ENCODE data around the gene HOXC10. TPM values are rescaled to one million over a fixed set of nuclear protein-coding genes. Genes with fewer than 3 reads are reported as not detected.

The HOXC10 gene
- total and polyA plus RNA-seq, 2 experiments from 2014 or later, result not detected

DNA sequence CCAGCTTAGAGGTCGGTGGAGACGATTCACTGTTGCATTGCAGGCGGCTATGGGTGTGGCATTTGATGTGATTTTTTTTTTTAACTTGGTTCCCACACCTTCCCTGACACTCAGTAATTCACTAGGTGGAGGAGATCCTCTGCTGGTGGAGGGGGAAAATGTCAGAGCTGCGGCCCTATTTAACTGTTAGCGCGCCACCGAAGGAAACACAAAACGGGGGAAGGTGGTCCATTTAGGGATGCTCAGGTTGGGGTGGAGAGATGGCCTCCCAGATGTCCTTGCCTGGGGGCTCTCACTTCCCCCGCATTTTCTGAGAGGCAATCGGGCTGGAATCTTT is 34.5 kb upstream of the HOXC10 start:
- Histone ChIP-seq H3K4me2 (peak overlapping the region; percentile 69; the same call in 1 of the 2 replicates), H3K27ac (ENCODE audit: low read depth) (no peak overlapping the region), H3K79me2 (replicated peaks; ENCODE audit: insufficient read depth) (no peaks in the 10 kb centered on the region), H4K20me1 (replicated peaks; ENCODE audit: insufficient read depth) (peaks cover 78% of the 10 kb centered on the region), H2AFZ (no peak overlapping the region), H3K27me3 (ENCODE audit: insufficient read depth) (peaks cover 100% of the 10 kb centered on the region), H3K9me2 (ENCODE audit: insufficient read depth) (no peaks in the 10 kb centered on the region), H3K4me1 (ENCODE audit: insufficient read depth) (peaks cover 31% of the 10 kb centered on the region), H3F3A (replicated peaks; ENCODE audit: low read depth) (peaks cover 52% of the 10 kb centered on the region), H3K4me3 (peak overlapping the region; percentile 39; the same call in 1 of the 2 replicates), H3K36me3 (ENCODE audit: insufficient read depth) (no peaks in the 10 kb centered on the region)
- Mint-ChIP-seq H3K36me3 (ENCODE audit: low read depth) (peaks cover 3% of the 10 kb centered on the region; the same call in 1 of the 3 replicates), H3K27me3 (ENCODE audit: insufficient read depth, low read depth, poor library complexity) (peaks cover 98% of the 10 kb centered on the region), H3K9me3 (peaks cover 3% of the 10 kb centered on the region; the same call in 1 of the 3 replicates), H3K27ac (no peak overlapping the region), H3K4me3 (no peak overlapping the region), H3K4me1 (peaks cover 22% of the 10 kb centered on the region)
- TF ChIP-seq, protein P1, sequence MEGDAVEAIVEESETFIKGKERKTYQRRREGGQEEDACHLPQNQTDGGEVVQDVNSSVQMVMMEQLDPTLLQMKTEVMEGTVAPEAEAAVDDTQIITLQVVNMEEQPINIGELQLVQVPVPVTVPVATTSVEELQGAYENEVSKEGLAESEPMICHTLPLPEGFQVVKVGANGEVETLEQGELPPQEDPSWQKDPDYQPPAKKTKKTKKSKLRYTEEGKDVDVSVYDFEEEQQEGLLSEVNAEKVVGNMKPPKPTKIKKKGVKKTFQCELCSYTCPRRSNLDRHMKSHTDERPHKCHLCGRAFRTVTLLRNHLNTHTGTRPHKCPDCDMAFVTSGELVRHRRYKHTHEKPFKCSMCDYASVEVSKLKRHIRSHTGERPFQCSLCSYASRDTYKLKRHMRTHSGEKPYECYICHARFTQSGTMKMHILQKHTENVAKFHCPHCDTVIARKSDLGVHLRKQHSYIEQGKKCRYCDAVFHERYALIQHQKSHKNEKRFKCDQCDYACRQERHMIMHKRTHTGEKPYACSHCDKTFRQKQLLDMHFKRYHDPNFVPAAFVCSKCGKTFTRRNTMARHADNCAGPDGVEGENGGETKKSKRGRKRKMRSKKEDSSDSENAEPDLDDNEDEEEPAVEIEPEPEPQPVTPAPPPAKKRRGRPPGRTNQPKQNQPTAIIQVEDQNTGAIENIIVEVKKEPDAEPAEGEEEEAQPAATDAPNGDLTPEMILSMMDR (conservative IDR thresholded peaks at IDR 0.05; ENCODE audit: low read depth in 2 of 2), result no peak
- TF ChIP-seq EZH2 (IDR thresholded peaks at IDR 0.05; ENCODE audit: low read depth, unreplicated experiment), result peak; percentile 10
- no peak for DNase-seq (ENCODE audit: low spot score)
- ATAC-seq, result no peak

DNA sequence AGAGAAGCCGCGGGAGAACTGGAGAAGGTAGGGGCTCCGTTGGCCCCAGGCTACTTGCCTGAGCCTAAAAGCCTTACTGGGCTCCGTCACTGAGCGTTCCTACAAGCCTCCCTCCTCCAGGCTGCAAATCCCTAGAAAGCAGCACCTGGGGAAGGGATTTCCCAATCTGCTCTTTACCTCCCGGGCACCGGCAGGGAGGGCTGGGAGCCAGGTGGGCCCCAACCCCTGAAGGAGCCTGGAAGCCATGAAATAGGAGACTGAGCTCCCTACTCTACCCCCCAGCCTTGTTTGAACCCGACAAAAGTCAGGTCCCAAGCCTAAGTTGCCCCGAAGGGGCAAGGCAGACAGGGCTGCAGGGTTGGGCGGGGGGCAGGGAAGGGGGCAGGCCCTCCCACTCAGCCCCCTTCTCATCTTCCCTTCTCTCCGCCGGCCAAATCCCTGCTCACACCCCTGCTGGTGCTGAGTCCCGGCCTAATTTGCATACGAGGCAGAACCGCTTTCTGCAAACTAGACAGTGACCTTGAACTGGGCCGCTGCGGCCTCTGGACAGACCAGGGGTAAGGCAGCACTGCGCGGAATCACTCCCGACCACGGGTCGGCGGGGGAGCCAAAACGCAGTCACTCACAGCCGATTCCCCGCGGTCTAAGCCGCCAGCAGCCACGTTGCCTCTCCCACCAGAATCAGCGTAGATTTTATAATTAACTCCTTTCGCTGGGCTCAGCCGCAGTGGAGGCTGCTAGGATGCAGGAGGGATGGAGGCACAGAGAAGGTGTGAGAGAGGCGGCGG is 34.0 kb upstream of the HOXC10 start:
- H3F3A ChIP-seq (replicated peaks; ENCODE audit: low read depth), result peaks cover 52% of the 10 kb centered on the region

DNA sequence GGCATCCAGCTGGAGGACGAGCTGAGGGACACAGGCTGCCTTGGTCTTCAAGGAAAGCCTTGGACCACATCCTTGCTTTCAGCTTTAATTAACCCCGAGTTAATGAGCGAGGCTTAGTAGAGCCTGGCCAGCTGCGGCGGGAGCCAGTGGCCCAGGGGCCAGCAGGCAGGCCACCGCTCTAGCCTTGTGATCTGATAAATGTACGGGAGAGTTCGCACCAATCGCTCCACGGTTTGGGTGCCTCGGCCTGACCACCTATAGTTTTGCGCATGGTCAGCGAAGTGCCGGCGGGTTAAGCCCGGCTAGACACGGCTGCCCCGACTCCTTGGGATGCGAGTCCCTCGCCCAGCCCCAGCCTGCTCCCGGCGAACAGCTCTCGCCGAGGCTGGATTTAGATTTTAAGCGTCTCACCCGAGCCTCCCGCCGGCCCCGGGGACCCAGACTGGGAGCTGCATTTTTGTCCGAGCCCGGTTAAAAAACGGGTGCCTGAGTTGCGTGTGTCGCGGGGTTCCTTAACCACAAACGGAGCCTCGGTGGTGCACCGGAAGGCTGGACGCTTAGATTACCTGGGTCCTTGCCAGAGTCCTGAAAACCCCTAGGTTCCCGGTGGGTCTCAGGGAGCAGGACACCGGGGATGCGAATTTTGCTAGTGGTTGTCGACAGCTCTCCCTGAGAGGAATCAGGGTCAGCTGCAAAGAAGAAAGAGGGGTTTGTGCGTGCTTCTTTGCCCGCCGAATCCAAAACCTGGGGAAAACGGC is 33.2 kb upstream of the HOXC10 start:
- Mint-ChIP-seq H3K36me3 (ENCODE audit: low read depth) (peaks cover 3% of the 10 kb centered on the region; the same call in 1 of the 3 replicates), H3K9me3 (peaks cover 6% of the 10 kb centered on the region; the same call in 2 of the 3 replicates), H3K4me3 (no peak overlapping the region), H3K4me1 (peaks cover 28% of the 10 kb centered on the region), H3K27ac (no peak overlapping the region), H3K27me3 (ENCODE audit: insufficient read depth, low read depth, poor library complexity) (peaks cover 98% of the 10 kb centered on the region)
- no peaks in the 10 kb centered on the region for H3K9me2 ChIP-seq (ENCODE audit: insufficient read depth)
- ATAC-seq (peak; percentile 3; the same call in 2 of the 3 replicates), DNase-seq (ENCODE audit: low spot score) (peak; percentile 70)
- peaks cover 52% of the 10 kb centered on the region for H3F3A ChIP-seq (replicated peaks; ENCODE audit: low read depth)
- no peaks in the 10 kb centered on the region for H3K79me2 ChIP-seq (replicated peaks; ENCODE audit: insufficient read depth)
- no peaks in the 10 kb centered on the region for H3K36me3 ChIP-seq (ENCODE audit: insufficient read depth)
- TF ChIP-seq CREB1 (CRISPR knock-in tag; IDR thresholded peaks at IDR 0.05; ENCODE audit: low read depth) (no peak), EZH2 (IDR thresholded peaks at IDR 0.05; ENCODE audit: low read depth, unreplicated experiment) (peak; percentile 83), POLR2AphosphoS5 (IDR thresholded peaks at IDR 0.05; ENCODE audit: low read depth) (no peak), EZH2phosphoT487 (IDR thresholded peaks at IDR 0.05; ENCODE audit: unreplicated experiment) (no peak)
- no peak overlapping the region for H3K27ac ChIP-seq (ENCODE audit: low read depth)
- peak overlapping the region; percentile 6; the same call in 1 of the 2 replicates for H3K4me2 ChIP-seq
- H3K4me3 ChIP-seq, result no peak overlapping the region
- H3K27me3 ChIP-seq (ENCODE audit: insufficient read depth), result peaks cover 100% of the 10 kb centered on the region
- H3K4me1 ChIP-seq (ENCODE audit: insufficient read depth), result peaks cover 27% of the 10 kb centered on the region
- peaks cover 69% of the 10 kb centered on the region for H4K20me1 ChIP-seq (replicated peaks; ENCODE audit: insufficient read depth)
- H2AFZ ChIP-seq, result no peak overlapping the region

More for the DNA sequence above, 34.0 kb upstream of the HOXC10 start:
- Histone ChIP-seq H3K27me3 (ENCODE audit: insufficient read depth) (peaks cover 100% of the 10 kb centered on the region), H2AFZ (no peak overlapping the region), H3K4me1 (ENCODE audit: insufficient read depth) (peaks cover 34% of the 10 kb centered on the region), H3K79me2 (replicated peaks; ENCODE audit: insufficient read depth) (no peaks in the 10 kb centered on the region), H3K27ac (ENCODE audit: low read depth) (no peak overlapping the region), H3K9me2 (ENCODE audit: insufficient read depth) (no peaks in the 10 kb centered on the region), H4K20me1 (replicated peaks; ENCODE audit: insufficient read depth) (peaks cover 77% of the 10 kb centered on the region), H3K36me3 (ENCODE audit: insufficient read depth) (no peaks in the 10 kb centered on the region), H3K4me3 (no peak overlapping the region), H3K4me2 (peak overlapping the region; percentile 57)
- peaks cover 98% of the 10 kb centered on the region for H3K27me3 Mint-ChIP-seq (ENCODE audit: insufficient read depth, low read depth, poor library complexity)
- H3K9me3 Mint-ChIP-seq, result peaks cover 5% of the 10 kb centered on the region; the same call in 2 of the 3 replicates
- no peak overlapping the region for H3K27ac Mint-ChIP-seq
- TF ChIP-seq NANOG (IDR thresholded peaks at IDR 0.05; ENCODE audit: borderline replicate concordance), result no peak
- TF ChIP-seq STAT1 (IDR thresholded peaks at IDR 0.05; ENCODE audit: unreplicated experiment), result no peak
- peak; percentile 91 for TF ChIP-seq EZH2phosphoT487 (IDR thresholded peaks at IDR 0.05; ENCODE audit: unreplicated experiment)
- peak; percentile 95 for TF ChIP-seq EZH2 (IDR thresholded peaks at IDR 0.05; ENCODE audit: low read depth, unreplicated experiment)
- no peak for TF ChIP-seq ZNF114 (CRISPR knock-in tag; IDR thresholded peaks at IDR 0.05)
- no peak for TF ChIP-seq JUNB (IDR thresholded peaks at IDR 0.05; ENCODE audit: unreplicated experiment)
- peaks cover 3% of the 10 kb centered on the region; the same call in 1 of the 3 replicates for H3K36me3 Mint-ChIP-seq (ENCODE audit: low read depth)
- no peak; the same call in 2 of the 3 replicates for ATAC-seq
- DNase-seq (ENCODE audit: low spot score), result no peak
- peaks cover 25% of the 10 kb centered on the region for H3K4me1 Mint-ChIP-seq
- no peak overlapping the region for H3K4me3 Mint-ChIP-seq

Measured in GM23338 (cell line).